LNCAP (cell line): ENCODE data around the gene TP63.

Experiments
- TF ChIP-seq, protein P1 (sequence below): fragments of 450-650 bp; IDR thresholded peaks from 2 replicates; pipeline ENCODE4 v1.5.1; 2017; ENCODE audit warnings: mild to moderate bottlenecking

The TP63 gene

DNA sequence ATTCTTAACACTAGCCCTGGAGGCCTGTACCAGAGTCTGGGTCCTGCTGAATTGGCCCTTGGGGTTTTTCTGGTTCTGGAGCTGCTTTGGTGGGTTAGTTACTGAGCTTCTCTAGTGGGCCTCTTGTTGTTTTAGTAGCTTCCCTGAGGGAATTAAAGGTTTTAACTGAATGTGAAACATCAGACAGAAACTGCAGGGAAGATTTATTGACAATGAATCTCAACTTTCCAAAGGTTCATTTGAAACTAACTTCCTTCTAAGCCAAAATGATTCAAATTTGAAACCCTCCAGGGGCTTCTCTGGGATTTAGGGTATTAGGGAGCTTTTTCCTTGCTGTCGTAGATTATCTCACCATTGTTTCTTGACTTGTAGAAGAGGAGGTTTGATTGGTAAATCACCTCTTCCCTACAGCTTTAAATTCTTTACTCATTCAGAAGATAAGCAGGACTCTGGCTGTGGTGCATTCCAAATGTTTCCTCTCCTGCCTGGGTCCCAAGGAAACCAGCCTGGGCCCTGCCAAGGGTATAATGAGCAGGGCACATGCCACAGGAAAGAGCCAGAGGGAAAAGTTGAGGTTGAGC is 71.0 kb downstream of the TP63 start:
- TF ChIP-seq, protein P1, sequence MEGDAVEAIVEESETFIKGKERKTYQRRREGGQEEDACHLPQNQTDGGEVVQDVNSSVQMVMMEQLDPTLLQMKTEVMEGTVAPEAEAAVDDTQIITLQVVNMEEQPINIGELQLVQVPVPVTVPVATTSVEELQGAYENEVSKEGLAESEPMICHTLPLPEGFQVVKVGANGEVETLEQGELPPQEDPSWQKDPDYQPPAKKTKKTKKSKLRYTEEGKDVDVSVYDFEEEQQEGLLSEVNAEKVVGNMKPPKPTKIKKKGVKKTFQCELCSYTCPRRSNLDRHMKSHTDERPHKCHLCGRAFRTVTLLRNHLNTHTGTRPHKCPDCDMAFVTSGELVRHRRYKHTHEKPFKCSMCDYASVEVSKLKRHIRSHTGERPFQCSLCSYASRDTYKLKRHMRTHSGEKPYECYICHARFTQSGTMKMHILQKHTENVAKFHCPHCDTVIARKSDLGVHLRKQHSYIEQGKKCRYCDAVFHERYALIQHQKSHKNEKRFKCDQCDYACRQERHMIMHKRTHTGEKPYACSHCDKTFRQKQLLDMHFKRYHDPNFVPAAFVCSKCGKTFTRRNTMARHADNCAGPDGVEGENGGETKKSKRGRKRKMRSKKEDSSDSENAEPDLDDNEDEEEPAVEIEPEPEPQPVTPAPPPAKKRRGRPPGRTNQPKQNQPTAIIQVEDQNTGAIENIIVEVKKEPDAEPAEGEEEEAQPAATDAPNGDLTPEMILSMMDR, result no peak

DNA sequence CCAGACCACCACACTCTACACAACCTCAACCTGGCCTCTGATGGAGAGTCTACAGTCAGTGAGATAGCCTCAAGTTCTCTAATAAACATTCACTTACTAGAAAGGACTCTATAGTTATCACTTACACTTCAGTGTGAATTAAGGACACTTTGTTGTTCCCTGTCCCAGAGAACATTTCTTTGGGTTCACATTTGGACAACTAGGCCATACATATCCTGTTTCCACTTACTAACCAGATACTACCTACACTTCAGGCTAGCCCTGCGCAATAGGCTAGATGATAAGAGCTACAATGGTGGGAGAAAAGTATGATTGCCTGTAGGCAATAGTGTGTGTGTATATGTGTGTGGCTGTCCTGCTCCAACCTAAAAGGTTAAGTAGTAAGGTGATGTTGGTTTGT is 72.7 kb downstream of the TP63 start:
- TF ChIP-seq, protein P1, result no peak

DNA sequence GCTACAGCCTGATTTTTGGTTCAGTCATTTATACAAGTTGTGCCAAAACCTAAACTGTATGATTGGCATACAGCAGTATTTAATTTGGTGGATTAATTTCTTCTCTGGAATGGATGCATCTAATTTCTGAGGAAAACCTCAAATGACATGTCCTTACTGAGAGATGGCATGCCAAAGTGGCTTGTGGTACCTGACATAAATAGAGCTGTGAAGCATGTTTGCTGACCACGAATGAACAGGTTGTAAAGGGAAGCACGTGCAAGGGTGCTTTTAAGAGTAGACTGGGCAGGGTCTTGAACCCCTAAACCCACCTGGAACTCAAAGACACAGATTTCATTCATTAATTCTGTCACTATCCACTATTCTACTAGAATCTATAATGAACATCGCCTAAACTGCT is 77.2 kb downstream of the TP63 start:
- TF ChIP-seq, protein P1, result no peak

DNA sequence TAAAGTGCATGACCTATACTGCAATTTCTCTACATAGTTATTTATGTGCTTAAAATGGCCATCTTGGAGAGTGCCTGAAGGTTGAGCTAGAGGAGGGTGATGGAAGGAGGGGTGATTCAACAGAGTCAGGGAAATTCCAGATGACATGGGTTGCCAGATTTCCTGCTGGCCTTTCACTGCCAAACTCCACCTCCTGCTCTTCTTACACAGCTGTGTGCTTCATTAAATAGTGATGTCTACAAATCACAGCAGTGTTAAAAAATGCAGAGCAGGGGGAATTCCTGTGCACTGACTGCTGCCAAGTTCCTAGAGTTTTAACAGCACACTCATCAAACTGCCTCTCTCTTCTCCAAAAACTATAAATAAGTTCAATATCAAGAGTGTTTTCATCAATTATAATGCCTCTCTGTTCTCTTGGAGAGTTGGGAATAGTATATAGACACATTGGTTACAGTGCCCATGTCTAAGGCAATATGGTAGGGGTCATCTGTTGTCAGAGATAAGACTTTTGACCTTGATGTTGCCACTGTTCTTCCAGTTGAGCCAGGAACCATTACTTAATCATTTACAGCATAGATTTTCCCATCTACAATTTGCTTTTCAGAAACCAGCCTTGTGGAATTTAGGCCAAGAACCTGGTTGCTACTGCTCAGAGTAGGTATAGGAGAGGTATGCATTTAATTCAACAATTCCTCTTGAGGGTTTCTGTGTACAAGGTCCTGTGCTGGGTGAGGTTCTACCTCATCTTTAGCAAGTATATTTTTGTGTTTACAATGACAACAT is 79.6 kb downstream of the TP63 start:
- TF ChIP-seq, protein P1, result no peak

- TF ChIP-seq, protein P1, result no peak
Observed at GRCh38 chr3:189712906-189713483, 81.8 kb downstream of the TP63 start.

DNA sequence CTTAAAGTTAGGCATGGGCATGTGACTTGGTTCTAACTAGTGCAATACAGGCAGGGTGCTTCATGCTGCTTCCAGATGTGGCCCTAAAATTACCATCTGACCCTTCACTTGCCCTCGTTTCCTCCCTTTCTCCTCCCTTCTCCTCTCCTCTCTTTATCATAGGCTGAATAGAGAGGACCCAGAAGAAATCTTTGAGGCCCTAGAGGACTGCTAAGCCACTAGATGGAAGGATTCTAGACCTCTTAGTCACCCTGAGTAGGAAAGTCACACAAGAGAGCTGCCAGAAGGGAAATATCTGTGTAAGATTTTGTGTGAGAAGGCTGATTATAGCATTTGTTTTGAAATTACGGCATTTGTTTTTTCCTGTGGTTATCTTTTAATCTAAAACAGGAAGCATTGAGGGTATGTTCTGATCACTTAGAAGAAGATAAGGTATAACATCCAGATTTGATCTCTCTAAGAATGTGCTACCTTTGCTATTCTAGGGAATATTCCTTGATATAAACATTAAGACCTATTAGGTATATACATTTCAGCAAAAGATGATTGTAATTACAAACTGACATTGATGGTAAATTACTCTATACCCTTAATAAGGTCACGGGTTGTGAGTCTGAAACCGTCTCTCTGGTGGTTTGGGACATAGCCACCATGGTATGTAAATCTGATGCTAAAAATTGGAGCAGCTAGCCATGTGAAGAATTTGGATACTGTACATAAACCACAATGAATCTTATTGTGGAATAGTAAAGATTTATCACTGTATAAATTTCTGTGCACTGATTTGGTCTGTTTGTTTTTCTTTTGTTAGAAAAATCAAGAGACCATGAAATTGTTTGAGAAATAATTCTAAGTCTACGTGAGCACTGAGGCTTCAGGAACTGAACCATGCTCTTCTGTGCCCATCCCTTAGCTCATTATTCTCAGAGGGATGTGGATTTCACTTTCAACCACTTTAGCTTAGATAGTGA is 84.1 kb downstream of the TP63 start:
- TF ChIP-seq, protein P1, result no peak

- TF ChIP-seq, protein P1, result no peak
Observed at GRCh38 chr3:189718215-189718614, 87.0 kb downstream of the TP63 start.
